Measurements from ENCODE around the gene ESPL1. TPM values are rescaled to one million over a fixed set of nuclear protein-coding genes. Genes with fewer than 3 reads are reported as not detected.

Gene ESPL1
- polyA plus RNA-seq, 3 donors from 2014 or later, result 0.53 TPM; not detected in 2

DNA sequence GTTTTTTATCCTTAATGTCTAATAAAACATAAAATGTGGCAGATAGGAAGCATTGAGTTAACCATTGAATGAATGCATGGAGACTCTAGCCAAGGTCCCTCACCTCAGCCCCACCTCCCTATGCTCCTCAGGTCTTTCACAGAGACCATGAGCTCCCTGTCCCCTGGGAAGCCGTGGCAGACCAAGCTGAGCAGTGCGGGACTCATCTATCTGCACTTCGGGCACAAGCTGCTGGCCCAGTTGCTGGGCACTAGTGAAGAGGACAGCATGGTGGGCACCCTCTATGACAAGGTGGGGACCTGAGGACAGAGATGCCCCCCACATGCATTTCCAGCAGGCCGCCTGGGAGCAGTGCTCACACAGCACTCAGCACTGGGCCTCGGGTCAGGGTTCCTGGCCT is 34.8 kb downstream of the ESPL1 start:
- no peak for DNase-seq
- Mint-ChIP-seq H3K9me3 (no peaks in the 10 kb centered on the region), H3K36me3 (peaks cover 18 to 39% (median 22%) of the 10 kb centered on the region in 3 donors), H3K27me3 (ENCODE audit: low read depth in 3 of 3) (peaks cover 8 to 10% (median 10%) of the 10 kb centered on the region in 3 donors), H3K4me1 (peaks cover 36 to 52% of the 10 kb centered on the region in 2 donors), H3K27ac (peak overlapping the region in 1 of 6 donors; percentile 63), H3K4me3 (peak overlapping the region in 2 of 5 donors; percentile 8 to 57)

GRCh38 chr12:53306826-53307225 is 38.7 kb downstream of the ESPL1 start:
- no peak for DNase-seq
- Mint-ChIP-seq H3K36me3 (peaks cover 18 to 37% (median 26%) of the 10 kb centered on the region in 3 donors), H3K27ac (no peak overlapping the region), H3K27me3 (ENCODE audit: low read depth in 3 of 3) (no peaks in the 10 kb centered on the region), H3K4me1 (peaks cover 7 to 14% of the 10 kb centered on the region in 2 donors), H3K9me3 (no peaks in the 10 kb centered on the region), H3K4me3 (no peak overlapping the region)

- Mint-ChIP-seq H3K27ac (peak overlapping the region in 1 of 6 donors; percentile 57), H3K27me3 (ENCODE audit: low read depth in 3 of 3) (no peaks in the 10 kb centered on the region), H3K36me3 (peaks cover 10 to 30% (median 18%) of the 10 kb centered on the region in 3 donors), H3K9me3 (no peaks in the 10 kb centered on the region), H3K4me3 (no peak overlapping the region), H3K4me1 (peaks cover 0 to 1% of the 10 kb centered on the region in 2 donors)
- no peak for DNase-seq
These were observed 40.2 kb downstream of the ESPL1 start for GRCh38 chr12:53308276-53308675.

- DNase-seq, result no peak
- Mint-ChIP-seq H3K9me3 (no peaks in the 10 kb centered on the region), H3K27me3 (ENCODE audit: low read depth in 3 of 3) (peaks cover 0 to 2% (median 0%) of the 10 kb centered on the region in 3 donors), H3K4me1 (peaks cover 2 to 5% of the 10 kb centered on the region in 2 donors), H3K36me3 (peaks cover 12 to 25% (median 13%) of the 10 kb centered on the region in 3 donors), H3K27ac (no peak overlapping the region), H3K4me3 (no peak overlapping the region)
These were observed 45.9 kb downstream of the ESPL1 start for GRCh38 chr12:53313996-53314395.

GRCh38 chr12:53320352-53321195 is 52.5 kb downstream of the ESPL1 start:
- DNase-seq, result peak in 1 of 3 donors; percentile 10
- no peaks in the 10 kb centered on the region for H3K9me3 Mint-ChIP-seq
- peak overlapping the region; percentile 98 to 99 (median 99) for H3K4me3 Mint-ChIP-seq
- H3K4me1 Mint-ChIP-seq, result peaks cover 36% of the 10 kb centered on the region in 2 donors
- peak overlapping the region; percentile 93 to 98 (median 97) for H3K27ac Mint-ChIP-seq
- H3K36me3 Mint-ChIP-seq, result peaks cover 5 to 13% (median 11%) of the 10 kb centered on the region in 3 donors
- H3K27me3 Mint-ChIP-seq (ENCODE audit: low read depth in 3 of 3), result peaks cover 3 to 8% (median 7%) of the 10 kb centered on the region in 3 donors

DNA sequence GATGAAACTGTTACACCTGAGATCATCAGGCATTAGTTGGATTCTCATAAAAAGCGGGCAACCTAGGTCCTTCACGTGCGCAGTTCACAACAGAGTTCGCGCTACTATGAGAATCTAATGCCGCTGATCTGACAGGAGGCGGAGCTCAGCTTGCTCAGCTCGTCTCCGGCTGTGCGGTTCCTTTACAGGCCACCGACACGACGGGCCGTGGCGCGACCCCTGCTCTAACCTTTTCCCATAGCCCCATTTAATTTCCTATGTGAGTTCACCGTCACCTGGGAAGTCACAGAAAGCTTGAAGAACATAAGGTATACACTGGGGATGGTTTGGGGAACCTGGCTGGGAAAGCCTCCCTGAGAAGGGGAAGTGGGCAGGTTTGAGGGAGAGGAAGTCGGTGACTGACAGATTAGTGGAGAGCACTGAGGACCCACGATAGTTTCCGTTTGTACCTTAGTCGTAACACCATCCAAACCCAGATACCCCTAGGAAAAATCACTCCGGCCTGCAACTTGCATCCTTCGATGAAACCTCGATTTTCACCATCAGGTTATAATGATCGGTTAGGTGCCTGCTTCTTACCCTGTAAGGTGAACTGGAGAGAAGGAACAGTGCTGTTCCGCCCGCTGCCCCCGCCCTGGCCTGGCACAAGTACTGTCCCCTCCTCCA is 56.1 kb downstream of the ESPL1 start:
- Mint-ChIP-seq H3K27me3 (ENCODE audit: low read depth in 3 of 3) (peaks cover 7 to 9% (median 7%) of the 10 kb centered on the region in 3 donors), H3K4me1 (peaks cover 31 to 41% of the 10 kb centered on the region in 2 donors), H3K27ac (peak overlapping the region; percentile 90 to 99 (median 98)), H3K36me3 (peaks cover 0 to 3% (median 2%) of the 10 kb centered on the region in 3 donors), H3K9me3 (no peaks in the 10 kb centered on the region), H3K4me3 (peak overlapping the region; percentile 85 to 96 (median 95))
- peak; percentile 55 to 60 (median 59) for DNase-seq

DNA sequence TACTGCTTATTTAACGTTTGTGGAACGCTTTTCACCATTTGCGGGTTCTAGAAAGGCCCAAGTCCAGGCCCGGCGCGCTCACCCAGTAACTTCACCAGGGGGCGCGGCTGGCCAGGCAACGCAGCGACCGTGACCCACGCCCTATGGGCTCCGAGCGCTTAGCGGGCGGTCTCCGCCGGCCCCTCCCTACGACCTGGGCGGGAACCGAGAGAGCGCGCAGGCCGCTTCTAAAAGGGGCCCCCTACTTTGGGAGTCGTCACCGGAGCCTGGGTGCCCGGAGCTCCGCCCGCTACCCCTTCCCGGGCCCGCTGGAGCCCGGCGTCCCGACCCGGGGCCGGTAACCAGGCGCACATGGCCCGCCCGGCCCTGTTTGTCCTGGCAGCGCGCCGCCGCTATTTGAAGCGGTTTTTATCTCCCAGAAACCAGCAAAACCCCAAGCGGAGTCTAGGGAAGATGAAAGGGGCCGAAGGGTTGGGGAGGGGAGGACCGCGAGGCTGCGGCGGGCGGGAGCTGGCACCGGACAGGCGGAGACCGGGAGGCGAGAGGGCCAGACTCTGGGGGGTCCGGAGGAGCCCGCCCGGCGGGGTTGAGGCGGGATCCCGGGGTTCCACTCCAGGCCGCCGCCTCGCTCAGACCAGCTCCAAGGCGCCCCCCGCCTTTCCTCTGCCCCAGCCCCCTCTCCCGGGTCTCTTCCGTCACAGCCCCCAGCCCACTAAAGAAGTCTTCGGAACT is 56.8 kb downstream of the ESPL1 start:
- peaks cover 31 to 41% of the 10 kb centered on the region in 2 donors for H3K4me1 Mint-ChIP-seq
- H3K27me3 Mint-ChIP-seq (ENCODE audit: low read depth in 3 of 3), result peaks cover 7 to 8% (median 7%) of the 10 kb centered on the region in 3 donors
- DNase-seq, result peak; percentile 83 to 86 (median 84)
- peaks cover 0 to 3% (median 3%) of the 10 kb centered on the region in 3 donors for H3K36me3 Mint-ChIP-seq
- peak overlapping the region; percentile 90 to 99 (median 98) for H3K27ac Mint-ChIP-seq
- no peaks in the 10 kb centered on the region for H3K9me3 Mint-ChIP-seq
- peak overlapping the region; percentile 85 to 96 (median 95) for H3K4me3 Mint-ChIP-seq

GRCh38 chr12:53325511-53326061 is 57.5 kb downstream of the ESPL1 start:
- DNase-seq, result peak; percentile 15 to 21 (median 19)
- Mint-ChIP-seq H3K27ac (peak overlapping the region in 1 of 6 donors; percentile 70), H3K4me1 (peaks cover 29 to 39% of the 10 kb centered on the region in 2 donors), H3K27me3 (ENCODE audit: low read depth in 3 of 3) (peaks cover 7 to 8% (median 8%) of the 10 kb centered on the region in 3 donors), H3K36me3 (peaks cover 0 to 3% (median 3%) of the 10 kb centered on the region in 3 donors), H3K4me3 (peak overlapping the region; percentile 59 to 95 (median 84)), H3K9me3 (no peaks in the 10 kb centered on the region)

DNA sequence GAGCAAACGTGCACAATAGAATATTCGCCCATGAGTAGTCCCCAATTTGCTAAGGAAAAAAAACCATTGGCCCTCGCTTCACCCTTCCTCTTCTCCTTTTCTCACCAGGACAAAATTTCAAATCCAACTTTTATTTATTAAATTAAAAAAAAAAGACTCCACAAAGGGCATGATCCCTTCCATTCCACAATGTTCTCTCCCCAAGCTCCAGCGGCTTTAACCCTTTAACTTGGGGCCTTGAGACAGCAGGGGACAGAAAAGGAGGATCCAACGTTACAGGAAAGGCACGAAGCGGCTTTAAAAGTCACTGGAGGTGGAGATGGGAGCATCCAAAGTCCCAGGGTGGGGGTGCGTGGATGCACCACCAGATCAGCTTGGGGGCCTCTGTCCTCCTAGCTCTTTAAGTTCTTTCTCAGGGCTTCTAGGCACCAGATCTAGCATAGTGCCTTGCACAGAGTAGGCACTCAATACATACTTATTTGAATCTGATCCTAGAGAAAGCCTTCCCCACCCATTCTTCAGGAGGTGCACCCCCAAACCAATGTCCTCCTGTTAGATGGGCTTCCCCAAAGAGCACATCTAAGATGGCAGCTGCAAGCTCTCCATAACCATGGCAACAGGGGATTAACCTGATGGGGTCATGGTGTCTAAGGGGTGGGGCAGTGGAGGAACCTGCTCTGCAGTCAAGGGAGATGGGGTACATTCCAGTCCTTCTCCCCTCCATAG is 58.5 kb downstream of the ESPL1 start:
- peaks cover 18 to 29% of the 10 kb centered on the region in 2 donors for H3K4me1 Mint-ChIP-seq
- peak overlapping the region; percentile 65 to 84 (median 78) for H3K4me3 Mint-ChIP-seq
- H3K9me3 Mint-ChIP-seq, result no peaks in the 10 kb centered on the region
- no peak for DNase-seq
- peak overlapping the region in 3 of 6 donors; percentile 50 to 70 (median 62) for H3K27ac Mint-ChIP-seq
- peaks cover 0 to 3% (median 3%) of the 10 kb centered on the region in 3 donors for H3K36me3 Mint-ChIP-seq
- H3K27me3 Mint-ChIP-seq (ENCODE audit: low read depth in 3 of 3), result peaks cover 2 to 5% (median 5%) of the 10 kb centered on the region in 3 donors

GRCh38 chr12:53327435-53328042 is 59.4 kb downstream of the ESPL1 start:
- H3K27me3 Mint-ChIP-seq (ENCODE audit: low read depth in 3 of 3), result peaks cover 2 to 5% (median 5%) of the 10 kb centered on the region in 3 donors
- no peaks in the 10 kb centered on the region for H3K9me3 Mint-ChIP-seq
- peaks cover 16 to 25% of the 10 kb centered on the region in 2 donors for H3K4me1 Mint-ChIP-seq
- H3K36me3 Mint-ChIP-seq, result peaks cover 0 to 3% (median 3%) of the 10 kb centered on the region in 3 donors
- H3K4me3 Mint-ChIP-seq, result peak overlapping the region in 4 of 5 donors; percentile 18 to 84 (median 50)
- peak overlapping the region in 1 of 6 donors; percentile 13 for H3K27ac Mint-ChIP-seq
- DNase-seq, result no peak

DNA sequence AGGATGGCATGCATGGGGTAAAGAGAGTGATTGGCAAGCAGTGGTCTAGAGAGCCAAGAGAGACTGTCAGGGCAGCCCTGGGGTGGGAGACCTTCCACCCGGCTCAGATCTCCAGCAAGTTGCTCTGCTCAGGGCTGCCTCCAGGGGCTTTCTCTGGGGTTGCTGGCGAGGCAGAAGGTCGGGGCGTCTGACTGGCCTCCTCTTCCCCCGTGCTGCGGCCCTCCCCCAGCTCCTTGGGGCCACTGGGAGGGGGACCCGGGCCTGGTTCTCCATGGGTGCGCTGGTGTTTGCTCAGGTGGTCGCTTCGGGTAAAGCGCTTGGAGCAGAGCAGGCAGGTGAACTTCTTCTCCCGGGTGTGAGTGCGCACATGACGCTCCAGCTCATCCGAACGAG is 59.9 kb downstream of the ESPL1 start:
- Mint-ChIP-seq H3K4me3 (no peak overlapping the region), H3K27ac (no peak overlapping the region), H3K4me1 (peaks cover 16 to 23% of the 10 kb centered on the region in 2 donors), H3K9me3 (no peaks in the 10 kb centered on the region), H3K27me3 (ENCODE audit: low read depth in 3 of 3) (peaks cover 2 to 5% (median 5%) of the 10 kb centered on the region in 3 donors), H3K36me3 (peaks cover 0 to 3% (median 3%) of the 10 kb centered on the region in 3 donors)
- DNase-seq, result no peak

DNA sequence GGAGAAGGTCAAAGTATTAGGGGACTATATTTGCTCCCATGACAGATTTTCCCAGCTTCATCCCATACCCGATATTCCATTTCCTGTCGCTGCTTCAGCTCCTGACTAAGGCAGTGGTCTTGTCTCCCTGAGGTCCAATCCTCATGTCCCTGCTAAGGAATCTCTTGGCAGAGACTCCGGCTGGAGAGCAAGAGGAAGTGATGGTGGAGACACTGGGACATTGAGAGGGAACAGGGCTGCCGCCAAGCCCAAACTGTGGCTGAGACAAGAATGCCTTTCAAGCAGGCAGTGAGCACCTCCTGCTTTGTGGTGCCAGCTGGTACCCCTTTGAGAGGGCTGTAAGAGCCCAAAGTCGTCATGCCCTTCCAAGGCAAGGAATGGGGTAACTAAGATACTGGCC is 62.6 kb downstream of the ESPL1 start:
- no peak overlapping the region for H3K4me3 Mint-ChIP-seq
- DNase-seq, result no peak
- peaks cover 0 to 3% (median 3%) of the 10 kb centered on the region in 3 donors for H3K36me3 Mint-ChIP-seq
- peaks cover 2 to 14% (median 9%) of the 10 kb centered on the region in 3 donors for H3K27me3 Mint-ChIP-seq (ENCODE audit: low read depth in 3 of 3)
- no peaks in the 10 kb centered on the region for H3K9me3 Mint-ChIP-seq
- peaks cover 0 to 10% of the 10 kb centered on the region in 2 donors for H3K4me1 Mint-ChIP-seq
- H3K27ac Mint-ChIP-seq, result no peak overlapping the region
